BE2C (cell line): ENCODE measurements around the gene GJD3. TPM values are rescaled to one million over a fixed set of nuclear protein-coding genes. Genes with fewer than 3 reads are reported as not detected.
A peak's percentile ranks its signal among the peaks of the same experiment; 100 is the strongest.
"Not testable (repeated sequence)": the region's sequence is repeated elsewhere in the genome, so short reads cannot be mapped to it uniquely, and the experiment has no call there.

Experiments used
- DNase-seq: peaks from one replicate; pipeline ENCODE4 v3.0.0-alpha.2; 2020
- H3K27me3 ChIP-seq: fragments of 250-450 bp; sonication (Bioruptor Pico); 2 replicates; pipeline ENCODE4 v1.5.1; 2020; ENCODE audit warnings: mild to moderate bottlenecking
- H3K36me3 ChIP-seq: fragments of 250-450 bp; sonication (Bioruptor Pico); 2 replicates; pipeline ENCODE4 v1.5.1; 2020; ENCODE audit warnings: mild to moderate bottlenecking
- H3K4me1 ChIP-seq: fragments of 250-450 bp; sonication (Bioruptor Pico); 2 replicates; pipeline ENCODE4 v1.5.1; 2020
- H3K4me3 ChIP-seq: 2 replicates; pipeline ENCODE4 v1.5.1; 2011; ENCODE audit warnings: low read depth, low read length
- H3K9me3 ChIP-seq: fragments of 250-450 bp; sonication (Bioruptor Pico); 2 replicates; pipeline ENCODE4 v1.5.1; 2020
- CTCF ChIP-seq: IDR thresholded peaks from 2 replicates; pipeline ENCODE4 v1.5.1; 2012; ENCODE audit warnings: mild to moderate bottlenecking, low read depth, low read length
- polyA plus RNA-seq: library from polyadenylated mRNA; unstranded; fragments of >200 nt; gene quantifications from one replicate; pipeline ENCODE4 v1.2.1, GENCODE V29; 2012; ENCODE audit warnings: low read depth, missing spikeins; ENCODE audit not compliant: insufficient read length, insufficient read depth

Gene GJD3, protein sequence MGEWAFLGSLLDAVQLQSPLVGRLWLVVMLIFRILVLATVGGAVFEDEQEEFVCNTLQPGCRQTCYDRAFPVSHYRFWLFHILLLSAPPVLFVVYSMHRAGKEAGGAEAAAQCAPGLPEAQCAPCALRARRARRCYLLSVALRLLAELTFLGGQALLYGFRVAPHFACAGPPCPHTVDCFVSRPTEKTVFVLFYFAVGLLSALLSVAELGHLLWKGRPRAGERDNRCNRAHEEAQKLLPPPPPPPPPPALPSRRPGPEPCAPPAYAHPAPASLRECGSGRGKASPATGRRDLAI
- 11.3 TPM for polyA plus RNA-seq

GRCh38 chr17:40364121-40364861 is at the start of gene GJD3:
TSS of gene GJD3 (minus strand) at chr17:40364737. CDS start at chr17:40363815, 922 bp downstream.
- Histone ChIP-seq H3K4me1 (no peaks in the 10 kb centered on the region), H3K27me3 (no peaks in the 10 kb centered on the region), H3K9me3 (no peaks in the 10 kb centered on the region), H3K4me3 (peak within 1 kb of the TSS; percentile 48), H3K36me3 (no peaks in the 10 kb centered on the region)
- no peak for TF ChIP-seq CTCF
- no peak for DNase-seq

DNA sequence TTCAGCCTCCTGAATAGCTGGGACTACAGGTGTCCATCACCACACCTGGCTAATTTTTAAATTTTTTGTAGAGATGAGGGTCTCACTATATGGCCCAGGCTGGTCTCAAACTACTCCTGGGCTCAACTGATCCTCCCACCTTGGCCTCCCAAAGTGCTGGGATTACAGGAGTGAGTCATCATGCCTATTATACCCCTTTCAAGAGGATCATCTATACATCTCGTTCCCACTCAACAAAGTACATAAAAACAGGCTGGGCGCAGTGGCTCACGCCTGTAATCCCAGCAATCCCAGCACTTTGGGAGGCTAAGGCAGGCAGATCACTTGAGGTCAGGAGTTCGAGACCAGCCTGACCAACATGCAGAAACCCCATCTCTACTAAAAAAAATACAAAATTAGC is 49.8 kb upstream of the GJD3 start:
- not testable (repeated sequence) for H3K4me3 ChIP-seq, DNase-seq, H3K27me3 ChIP-seq, H3K9me3 ChIP-seq, H3K4me1 ChIP-seq
- peaks cover 68% of the 10 kb centered on the region for H3K36me3 ChIP-seq

DNA sequence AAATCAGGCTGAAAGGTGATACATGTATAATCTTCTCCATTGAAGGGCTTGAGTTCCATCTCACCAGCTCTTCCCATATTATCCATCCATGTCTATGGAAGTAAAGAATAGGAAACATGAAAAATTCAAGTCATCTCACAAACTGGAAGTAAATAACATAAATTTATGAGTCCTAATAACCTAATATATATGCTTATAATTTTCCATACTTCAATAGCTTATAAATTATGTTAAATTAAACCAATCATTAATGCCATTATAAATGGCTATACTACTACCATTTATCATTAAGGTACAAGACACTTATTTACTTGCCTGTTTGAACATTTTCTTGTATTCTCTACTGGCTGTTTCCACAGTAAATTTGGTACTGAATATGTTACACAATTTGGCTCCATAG is 48.3 kb upstream of the GJD3 start:
- TF ChIP-seq CTCF = no peak
- Histone ChIP-seq H3K9me3 (no peaks in the 10 kb centered on the region), H3K36me3 (peaks cover 80% of the 10 kb centered on the region), H3K27me3 (no peaks in the 10 kb centered on the region), H3K4me3 (no peak overlapping the region), H3K4me1 (peaks cover 4% of the 10 kb centered on the region)
- no peak for DNase-seq

- Histone ChIP-seq H3K4me1 (peaks cover 4% of the 10 kb centered on the region), H3K4me3 (no peak overlapping the region), H3K36me3 (peaks cover 90% of the 10 kb centered on the region), H3K27me3 (no peaks in the 10 kb centered on the region), H3K9me3 (no peaks in the 10 kb centered on the region)
- no peak for DNase-seq
- TF ChIP-seq CTCF = no peak
Observed at GRCh38 chr17:40411821-40412220, 47.3 kb upstream of the GJD3 start.

DNA sequence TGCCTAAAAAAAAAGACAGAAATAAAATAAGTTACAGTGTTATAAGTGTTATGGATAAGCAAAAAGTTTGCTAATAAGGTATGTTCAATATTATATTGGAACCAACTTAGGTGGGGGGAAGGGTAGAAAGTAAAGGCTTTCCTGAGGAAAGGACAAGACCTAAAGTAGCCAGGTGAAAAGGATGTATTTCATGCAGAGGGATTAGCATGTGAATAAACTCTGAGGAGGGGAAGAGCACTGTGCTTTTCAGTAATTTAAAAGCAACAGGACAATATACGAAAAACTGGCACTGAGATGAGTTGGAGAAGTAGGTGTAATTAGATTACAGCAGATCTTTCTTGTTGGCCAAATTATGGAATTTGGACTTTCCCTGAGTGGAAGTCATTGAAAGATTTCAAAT is 45.5 kb upstream of the GJD3 start:
- no peak for DNase-seq
- no peak for TF ChIP-seq CTCF
- H3K4me3 ChIP-seq = no peak overlapping the region
- H3K4me1 ChIP-seq = no peaks in the 10 kb centered on the region
- no peaks in the 10 kb centered on the region for H3K27me3 ChIP-seq
- no peaks in the 10 kb centered on the region for H3K9me3 ChIP-seq
- peaks cover 94% of the 10 kb centered on the region for H3K36me3 ChIP-seq

GRCh38 chr17:40409540-40409939 is 45.0 kb upstream of the GJD3 start:
- H3K36me3 ChIP-seq = peaks cover 97% of the 10 kb centered on the region
- not testable (repeated sequence) for H3K9me3 ChIP-seq, H3K27me3 ChIP-seq, DNase-seq, H3K4me1 ChIP-seq, H3K4me3 ChIP-seq

GRCh38 chr17:40407460-40407859 is 42.9 kb upstream of the GJD3 start:
- no peaks in the 10 kb centered on the region for H3K27me3 ChIP-seq
- no peak for DNase-seq
- H3K36me3 ChIP-seq = peaks cover 97% of the 10 kb centered on the region
- no peak for TF ChIP-seq CTCF
- H3K4me1 ChIP-seq = no peaks in the 10 kb centered on the region
- H3K4me3 ChIP-seq = no peak overlapping the region
- no peaks in the 10 kb centered on the region for H3K9me3 ChIP-seq
